Activated naive CD4-positive, alpha-beta T cell (primary cell): ENCODE measurements around the gene ZNF804B.

Experiments
- DNase-seq, 4 experiments: peaks; one replicate each; lab custom pipeline; 2025; lab: John Stamatoyannopoulos, UW

The ZNF804B gene

GRCh38 chr7:89265631-89266030, 506.1 kb downstream of the ZNF804B start:
- no peak for DNase-seq

- DNase-seq = no peak
Observed at GRCh38 chr7:89283302-89283701, 523.8 kb downstream of the ZNF804B start.

- no peak for DNase-seq
Observed at GRCh38 chr7:89308535-89308934, 549.0 kb downstream of the ZNF804B start.

GRCh38 chr7:89311886-89312285, 552.4 kb downstream of the ZNF804B start:
- no peak for DNase-seq

- no peak for DNase-seq
Observed at GRCh38 chr7:89312551-89312950, 553.1 kb downstream of the ZNF804B start.

- DNase-seq = no peak
Observed at GRCh38 chr7:89316584-89317251, 557.2 kb downstream of the ZNF804B start.

GRCh38 chr7:89332026-89332425, 572.5 kb downstream of the ZNF804B start:
- no peak for DNase-seq

- DNase-seq = no peak
Observed at GRCh38 chr7:89334797-89335196, 575.3 kb downstream of the ZNF804B start.

- DNase-seq = no peak
Observed at GRCh38 chr7:89335490-89335889, 576.0 kb downstream of the ZNF804B start.

GRCh38 chr7:89336121-89336520, 576.6 kb downstream of the ZNF804B start:
- no peak for DNase-seq

GRCh38 chr7:89339748-89340147, 580.2 kb downstream of the ZNF804B start:
- no peak for DNase-seq

- DNase-seq = no peak
Observed at GRCh38 chr7:89357121-89357520, 597.6 kb downstream of the ZNF804B start.

- DNase-seq = no peak
Observed at GRCh38 chr7:89377219-89377618, 617.7 kb downstream of the ZNF804B start.

GRCh38 chr7:89385411-89385810, 625.9 kb downstream of the ZNF804B start:
- no peak for DNase-seq
